B cell (primary cell): ENCODE results near the gene RAPGEF6. TPM values are rescaled to one million over a fixed set of nuclear protein-coding genes. Genes with fewer than 3 reads are reported as not detected.

Experiments used
- ATAC-seq: fragments of 200-7000 bp; cut with Tn5 transposase; one replicate; pipeline ENCODE4 v1.10.0; 2021; ENCODE audit warnings: low read depth, mild to moderate bottlenecking, moderate number of reproducible peaks, moderate library complexity
- CTCF ChIA-PET: fragments of 350-600 bp; sonication (Branson Sonifier 250); formaldehyde crosslinking; loops from one replicate; lab custom pipeline; 2021; ENCODE audit warnings: antibody characterized with exemption, inconsistent platforms; lab: Charles Lee
- POLR2A ChIA-PET: fragments of 350-600 bp; sonication (Branson Sonifier 250); formaldehyde crosslinking; loops from one replicate; lab custom pipeline; 2021; ENCODE audit warnings: antibody characterized with exemption; lab: Charles Lee
- DNase-seq: peaks from one replicate; pipeline ENCODE4 v3.0.0; 2013
- H2AFZ ChIP-seq: 2 replicates; pipeline ENCODE4 v1.6.1; 2012; ENCODE audit warnings: mild to moderate bottlenecking, low read depth, low read length; ENCODE audit not compliant: insufficient read depth, poor library complexity, severe bottlenecking
- H3K27ac ChIP-seq, 2 donors: 1 replicate in 1 of 2; 2 replicates in 1 of 2; pipeline ENCODE4 v1.5.1; 2012 to 2013; ENCODE audit warnings: low read length in 2 of 2, mild to moderate bottlenecking in 2 of 2, moderate library complexity in 1 of 2
- H3K27me3 ChIP-seq, 4 experiments: fragments of 200-600 bp in 1 of 4; sonication (generic) in 1 of 4; replicated peaks in 1 of 4; 1 replicate in 2 of 4; 2 replicates in 2 of 4; pipeline versions ENCODE4 v1.6.1 to v1.7.0; 2013 to 2016; ENCODE audit warnings: low read length in 3 of 4, mild to moderate bottlenecking in 2 of 4, mixed read lengths in 1 of 4, moderate library complexity in 1 of 4; ENCODE audit not compliant: insufficient read depth in 4 of 4, control insufficient read depth in 3 of 4; ENCODE audit errors: control extremely low read depth in 1 of 4
- H3K36me3 ChIP-seq, 2 experiments: replicated peaks in 1 of 2; 1 replicate in 1 of 2; 2 replicates in 1 of 2; pipeline versions ENCODE4 v1.6.1 to v1.7.1; 2013; ENCODE audit warnings: low read length in 1 of 2; ENCODE audit not compliant: insufficient read depth in 2 of 2, control insufficient read depth in 1 of 2; ENCODE audit errors: control extremely low read depth in 1 of 2, extremely low read depth in 1 of 2
- H3K4me1 ChIP-seq, 2 donors: fragments of 200-600 bp in 1 of 2; sonication (generic) in 1 of 2; 1 replicate in 1 of 2; 2 replicates in 1 of 2; pipeline versions ENCODE4 v1.5.1 to v1.6.1; 2013 to 2017; ENCODE audit warnings: low read length in 2 of 2; ENCODE audit not compliant: control insufficient read depth in 2 of 2, insufficient read depth in 2 of 2
- H3K4me2 ChIP-seq: replicated peaks from 2 replicates; pipeline ENCODE3; 2012; ENCODE audit warnings: mild to moderate bottlenecking, low read depth, low read length; ENCODE audit not compliant: poor library complexity, severe bottlenecking
- H3K4me3 ChIP-seq, 5 experiments: fragments of 200-600 bp in 1 of 5; sonication (generic) in 1 of 5; 1 replicate in 3 of 5; 2 replicates in 2 of 5; pipeline versions ENCODE4 v1.5.1 to v1.7.0; 2011 to 2016; ENCODE audit warnings: low read length in 4 of 5, mild to moderate bottlenecking in 4 of 5, low read depth in 2 of 5, control low read depth in 1 of 5, moderate library complexity in 1 of 5; ENCODE audit not compliant: insufficient read depth in 1 of 5; ENCODE audit errors: control extremely low read depth in 1 of 5, extremely low read depth in 1 of 5
- H3K79me2 ChIP-seq: fragments of 200-600 bp; sonication (generic); one replicate; pipeline ENCODE4 v1.6.0; 2016; ENCODE audit warnings: low read length; ENCODE audit not compliant: control insufficient read depth, insufficient read depth
- H3K9ac ChIP-seq: fragments of 200-600 bp; sonication (generic); 2 replicates; pipeline ENCODE4 v1.6.1; 2017; ENCODE audit warnings: mild to moderate bottlenecking, low read length, moderate library complexity
- H3K9me3 ChIP-seq, 3 donors: one replicate each; pipeline versions ENCODE4 v1.6.1 to v1.7.1; 2013; ENCODE audit warnings: low read length in 2 of 3; ENCODE audit not compliant: control insufficient read depth in 2 of 3, insufficient read depth in 1 of 3; ENCODE audit errors: control extremely low read depth in 1 of 3
- H4K20me1 ChIP-seq: 2 replicates; pipeline ENCODE4 v1.6.0; 2012; ENCODE audit warnings: mild to moderate bottlenecking, low read length; ENCODE audit not compliant: insufficient read depth, control insufficient read depth, poor library complexity, severe bottlenecking
- H3K27ac Mint-ChIP-seq: one replicate; pipeline ENCODE4 v1.8.0; 2021; ENCODE audit warnings: mixed read lengths
- H3K27me3 Mint-ChIP-seq: one replicate; pipeline ENCODE4 v1.8.0; 2021; ENCODE audit warnings: mixed read lengths
- H3K4me1 Mint-ChIP-seq: one replicate; pipeline ENCODE4 v1.8.0; 2021; ENCODE audit warnings: mixed read lengths
- H3K4me3 Mint-ChIP-seq: one replicate; pipeline ENCODE4 v1.8.0; 2021; ENCODE audit warnings: mixed read lengths
- H3K9me3 Mint-ChIP-seq: one replicate; pipeline ENCODE4 v1.8.0; 2022; ENCODE audit warnings: mixed read lengths; ENCODE audit not compliant: insufficient read depth
- CTCF ChIP-seq: fragments of 200-600 bp; IDR thresholded peaks from one replicate; pipeline ENCODE4 v1.8.0; 2022; ENCODE audit warnings: antibody characterized with exemption, mild to moderate bottlenecking
- EZH2 ChIP-seq: IDR thresholded peaks from 2 replicates; pipeline ENCODE4 v1.6.1; 2012; ENCODE audit warnings: borderline replicate concordance, low read depth, mild to moderate bottlenecking, moderate library complexity, low read length; ENCODE audit not compliant: insufficient read depth, poor library complexity, severe bottlenecking
- WGBS: methylation state at CpG from one replicate; pipeline ENCODE4 v1.1.5; 2013; ENCODE audit warnings: missing lambda C conversion rate; ENCODE audit not compliant: insufficient coverage; 5-methylcytosine and 5-hydroxymethylcytosine counted together
- intact Hi-C: fragments of 100-400 bp; cut with micrococcal nuclease; formaldehyde crosslinking; loops from one replicate; pipeline ENCODE4 v1.10.0; 2022
- polyA plus RNA-seq: library from polyadenylated mRNA; depleted of rRNA; stranded (reverse); fragments of >200 nt; gene quantifications from 2 replicates; pipeline ENCODE4 v1.2.3, GENCODE V29; 2012
- total RNA-seq, 2 donors: library from RNA; stranded (reverse); fragments of 120-200 nt in 1 of 2; gene quantifications; 1 replicate in 1 of 2; 2 replicates in 1 of 2; pipeline versions ENCODE4 v1.2.3 to v1.2.4, GENCODE V29; 2013 to 2022

The RAPGEF6 gene
- total and polyA plus RNA-seq, 2 donors (not counting 1 experiment from before 2014, with no cell fraction given), result 9.8 to 56.2 TPM

GRCh38 chr5:131649161-131649560, 14.1 kb upstream of the RAPGEF6 start:
- ChIA-PET CTCF (interaction anchor here (0.6 to 1.6 kb wide), 3 partner anchors 11 to 60 kb away, joined by 4 to 7 read pairs (median 4); no protein-coding TSS in a partner anchor), POLR2A (no interaction called here)
- intact Hi-C loops, result no loop called here
- Mint-ChIP-seq H3K4me3 (no peak overlapping the region), H3K27me3 (no peaks in the 10 kb centered on the region), H3K9me3 (peaks cover 5% of the 10 kb centered on the region), H3K27ac (no peak overlapping the region), H3K4me1 (peaks cover 31% of the 10 kb centered on the region)
- peaks cover 6% of the 10 kb centered on the region for H3K79me2 ChIP-seq
- H3K4me2 ChIP-seq, result no peak overlapping the region
- no peak for TF ChIP-seq EZH2
- TF ChIP-seq CTCF, result no peak
- no peaks in the 10 kb centered on the region for H3K27me3 ChIP-seq
- ATAC-seq (no peak), DNase-seq (no peak)
- peaks cover 16 to 22% of the 10 kb centered on the region in 2 donors for H3K4me1 ChIP-seq
- peaks cover 4 to 6% (median 4%) of the 10 kb centered on the region in 3 donors for H3K9me3 ChIP-seq
- WGBS, result no CpG with 5 or more reads among the region's 3 CpGs
- no peak overlapping the region for H3K4me3 ChIP-seq
- H3K9ac ChIP-seq, result no peak overlapping the region
- H2AFZ ChIP-seq, result no peak overlapping the region
- H3K36me3 ChIP-seq, result peaks cover 13 to 27% of the 10 kb centered on the region in 2 experiments
- no peaks in the 10 kb centered on the region for H4K20me1 ChIP-seq
- H3K27ac ChIP-seq, result no peak overlapping the region

- peak overlapping the region; percentile 94 for H3K27ac Mint-ChIP-seq
- H3K9ac ChIP-seq, result peak overlapping the region; percentile 51
- peak overlapping the region; percentile 55 to 70 for H3K27ac ChIP-seq
- H3K27me3 ChIP-seq, result no peaks in the 10 kb centered on the region
- no peaks in the 10 kb centered on the region for H3K79me2 ChIP-seq
- peaks cover 12 to 19% of the 10 kb centered on the region in 2 experiments for H3K36me3 ChIP-seq
- H3K4me1 Mint-ChIP-seq, result peaks cover 31% of the 10 kb centered on the region
- peak overlapping the region; percentile 2 to 63 (median 45) for H3K4me3 ChIP-seq
- peak overlapping the region; percentile 67 for H3K4me3 Mint-ChIP-seq
- ATAC-seq (peak; percentile 88), DNase-seq (peak; percentile 75)
- intact Hi-C loops, result loop anchor here (1.0 kb wide), 2 partner anchors 12 to 58 kb away; partner anchors contain the start of gene RAPGEF6
- ChIA-PET CTCF (interaction anchor here (0.6 to 5.1 kb wide), 11 partner anchors 10 to 776 kb away, joined by 3 to 33 read pairs (median 5); partner anchors contain the start of gene FNIP1), POLR2A (interaction anchor here (0.6 to 2.3 kb wide), 6 partner anchors 9 to 849 kb away, joined by 3 to 22 read pairs (median 3); partner anchors contain the start of gene FNIP1)
- peak overlapping the region; percentile 51 for H2AFZ ChIP-seq
- no peaks in the 10 kb centered on the region for H4K20me1 ChIP-seq
- H3K4me2 ChIP-seq, result peak overlapping the region; percentile 73
- peaks cover 16 to 22% of the 10 kb centered on the region in 2 donors for H3K4me1 ChIP-seq
- WGBS, result 3% methylated on average over 7 of the region's 10 CpGs
- peaks cover 4 to 6% (median 4%) of the 10 kb centered on the region in 3 donors for H3K9me3 ChIP-seq
- peaks cover 5% of the 10 kb centered on the region for H3K9me3 Mint-ChIP-seq
- no peaks in the 10 kb centered on the region for H3K27me3 Mint-ChIP-seq
- TF ChIP-seq EZH2 (no peak), CTCF (peak; percentile 50)
Observed at GRCh38 chr5:131647048-131647769, 12.2 kb upstream of the RAPGEF6 start.
